GM12878 (cell line): ENCODE data around the gene PDZD7.

Source experiments
- CHD2 ChIP-seq: IDR thresholded peaks from 2 replicates; pipeline ENCODE4 v1.6.1; 2011; ENCODE audit warnings: low read depth, low read length, improper control_type of control experiment, borderline replicate concordance
- CREB1 ChIP-seq: IDR thresholded peaks from 2 replicates; pipeline ENCODE4 v1.6.1; 2012; ENCODE audit warnings: low read depth, mild to moderate bottlenecking, inconsistent platforms
- ESRRA ChIP-seq: IDR thresholded peaks from 2 replicates; pipeline ENCODE4 v1.6.1; 2012; ENCODE audit warnings: mild to moderate bottlenecking, low read length, improper control_type of control experiment
- FOXK2 ChIP-seq: fragments of 450-650 bp; IDR thresholded peaks from 2 replicates; pipeline ENCODE4 v1.6.1; 2017; ENCODE audit warnings: mild to moderate bottlenecking, moderate library complexity
- MYC ChIP-seq: IDR thresholded peaks from 2 replicates; pipeline ENCODE4 v1.6.1; 2011; ENCODE audit warnings: mild to moderate bottlenecking, low read length, moderate library complexity, inconsistent platforms; ENCODE audit not compliant: insufficient read depth, insufficient replicate concordance, insufficient read length, severe bottlenecking
- NR2C2 ChIP-seq: IDR thresholded peaks from 2 replicates; pipeline ENCODE4 v1.6.1; 2011; ENCODE audit warnings: borderline replicate concordance, low read depth; ENCODE audit not compliant: control insufficient read depth, insufficient read length
- POLR2A ChIP-seq: IDR thresholded peaks from 2 replicates; pipeline ENCODE4 v1.6.1; 2011; ENCODE audit warnings: low read depth, mild to moderate bottlenecking, low read length
- SIX5 ChIP-seq: IDR thresholded peaks from 2 replicates; pipeline ENCODE4 v1.6.1; 2011; ENCODE audit warnings: mild to moderate bottlenecking, low read depth, low read length, moderate library complexity; ENCODE audit not compliant: severe bottlenecking
- SRF ChIP-seq, 2 experiments: IDR thresholded peaks; 2 replicates each; pipeline ENCODE4 v1.6.1; 2011; ENCODE audit warnings: low read depth in 2 of 2, low read length in 2 of 2, mild to moderate bottlenecking in 1 of 2, moderate library complexity in 1 of 2
- ZNF274 ChIP-seq: IDR thresholded peaks from one replicate; pipeline ENCODE4 v1.8.0; 2011; ENCODE audit not compliant: insufficient read length, insufficient read depth
- TF ChIP-seq, protein P1 (sequence below), 3 experiments: IDR thresholded peaks in 2 of 3; conservative IDR thresholded peaks in 1 of 3; 2 replicates each; pipeline ENCODE4 v1.5.1; 2011; ENCODE audit warnings: low read depth in 3 of 3, low read length in 3 of 3, mild to moderate bottlenecking in 3 of 3, control low read depth in 2 of 3, moderate library complexity in 2 of 3, inconsistent platforms in 1 of 3, mixed read lengths in 1 of 3; ENCODE audit not compliant: control insufficient read depth in 2 of 3, insufficient read depth in 1 of 3; ENCODE audit errors: extremely low read depth in 1 of 3
- TF ChIP-seq, protein P2 (sequence below): IDR thresholded peaks from 2 replicates; pipeline ENCODE4 v1.6.1; 2012; ENCODE audit warnings: improper control_type of control experiment, low read depth, low read length; ENCODE audit not compliant: insufficient replicate concordance
- TF ChIP-seq, protein P3 (sequence below): fragments of 450-650 bp; IDR thresholded peaks from 2 replicates; pipeline ENCODE4 v1.6.1; 2016; ENCODE audit warnings: mild to moderate bottlenecking
- TF ChIP-seq, protein P4 (sequence below): IDR thresholded peaks from 2 replicates; pipeline ENCODE4 v1.6.1; 2012; ENCODE audit warnings: mild to moderate bottlenecking, low read depth, low read length

DNA sequence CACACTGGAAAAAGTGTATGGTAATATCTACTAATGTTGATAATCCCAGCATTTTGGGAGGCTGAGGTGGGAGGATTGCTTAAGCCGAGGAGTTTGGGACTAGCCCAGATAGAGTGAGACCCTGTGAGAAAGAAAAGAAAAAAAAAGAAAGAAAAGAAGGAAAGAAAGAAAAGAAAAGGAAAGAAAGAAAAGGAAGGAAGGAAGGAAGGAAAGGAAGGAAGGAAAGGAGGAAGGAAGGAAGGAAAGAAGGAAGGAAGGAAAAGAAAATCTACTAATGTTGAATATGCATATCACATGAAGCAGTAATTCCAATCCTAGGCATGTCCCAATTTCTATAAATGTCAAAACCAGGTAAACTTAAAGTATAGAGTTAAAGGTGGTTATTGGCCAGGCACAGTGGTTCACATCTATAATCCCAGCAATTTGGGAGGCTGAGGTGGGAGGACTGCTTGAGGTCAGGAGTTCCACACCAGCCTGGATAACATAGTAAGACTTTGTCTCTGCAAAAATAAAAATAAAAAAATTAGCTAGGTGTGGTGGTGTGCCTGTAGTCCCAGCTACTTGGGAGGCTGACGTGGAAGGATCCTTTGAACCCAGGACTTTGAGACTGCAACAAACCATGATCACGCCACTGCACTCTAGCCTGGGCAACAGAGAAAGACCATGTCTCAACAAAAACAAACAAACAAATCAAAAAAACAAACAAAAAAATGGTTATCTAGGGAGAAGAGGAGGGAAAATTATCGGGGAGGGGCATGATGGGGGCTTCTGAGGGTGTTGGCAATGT lies 25.6 kb upstream of the PDZD7 start:
- no peak for TF ChIP-seq SIX5
- no peak for TF ChIP-seq CREB1
- TF ChIP-seq, protein P1, sequence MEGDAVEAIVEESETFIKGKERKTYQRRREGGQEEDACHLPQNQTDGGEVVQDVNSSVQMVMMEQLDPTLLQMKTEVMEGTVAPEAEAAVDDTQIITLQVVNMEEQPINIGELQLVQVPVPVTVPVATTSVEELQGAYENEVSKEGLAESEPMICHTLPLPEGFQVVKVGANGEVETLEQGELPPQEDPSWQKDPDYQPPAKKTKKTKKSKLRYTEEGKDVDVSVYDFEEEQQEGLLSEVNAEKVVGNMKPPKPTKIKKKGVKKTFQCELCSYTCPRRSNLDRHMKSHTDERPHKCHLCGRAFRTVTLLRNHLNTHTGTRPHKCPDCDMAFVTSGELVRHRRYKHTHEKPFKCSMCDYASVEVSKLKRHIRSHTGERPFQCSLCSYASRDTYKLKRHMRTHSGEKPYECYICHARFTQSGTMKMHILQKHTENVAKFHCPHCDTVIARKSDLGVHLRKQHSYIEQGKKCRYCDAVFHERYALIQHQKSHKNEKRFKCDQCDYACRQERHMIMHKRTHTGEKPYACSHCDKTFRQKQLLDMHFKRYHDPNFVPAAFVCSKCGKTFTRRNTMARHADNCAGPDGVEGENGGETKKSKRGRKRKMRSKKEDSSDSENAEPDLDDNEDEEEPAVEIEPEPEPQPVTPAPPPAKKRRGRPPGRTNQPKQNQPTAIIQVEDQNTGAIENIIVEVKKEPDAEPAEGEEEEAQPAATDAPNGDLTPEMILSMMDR (IDR thresholded peaks at IDR 0.05 in 2 of 3, conservative IDR thresholded peaks at IDR 0.05 in 1 of 3; ENCODE audit: control insufficient read depth in 2 of 3, extremely low read depth in 1 of 3, insufficient read depth in 1 of 3, low read depth in 3 of 3, low read length in 3 of 3), result no peak
- TF ChIP-seq MYC, result no peak
- no peak for TF ChIP-seq ZNF274
- TF ChIP-seq POLR2A, result no peak
- no peak for TF ChIP-seq NR2C2
- TF ChIP-seq, protein P2, sequence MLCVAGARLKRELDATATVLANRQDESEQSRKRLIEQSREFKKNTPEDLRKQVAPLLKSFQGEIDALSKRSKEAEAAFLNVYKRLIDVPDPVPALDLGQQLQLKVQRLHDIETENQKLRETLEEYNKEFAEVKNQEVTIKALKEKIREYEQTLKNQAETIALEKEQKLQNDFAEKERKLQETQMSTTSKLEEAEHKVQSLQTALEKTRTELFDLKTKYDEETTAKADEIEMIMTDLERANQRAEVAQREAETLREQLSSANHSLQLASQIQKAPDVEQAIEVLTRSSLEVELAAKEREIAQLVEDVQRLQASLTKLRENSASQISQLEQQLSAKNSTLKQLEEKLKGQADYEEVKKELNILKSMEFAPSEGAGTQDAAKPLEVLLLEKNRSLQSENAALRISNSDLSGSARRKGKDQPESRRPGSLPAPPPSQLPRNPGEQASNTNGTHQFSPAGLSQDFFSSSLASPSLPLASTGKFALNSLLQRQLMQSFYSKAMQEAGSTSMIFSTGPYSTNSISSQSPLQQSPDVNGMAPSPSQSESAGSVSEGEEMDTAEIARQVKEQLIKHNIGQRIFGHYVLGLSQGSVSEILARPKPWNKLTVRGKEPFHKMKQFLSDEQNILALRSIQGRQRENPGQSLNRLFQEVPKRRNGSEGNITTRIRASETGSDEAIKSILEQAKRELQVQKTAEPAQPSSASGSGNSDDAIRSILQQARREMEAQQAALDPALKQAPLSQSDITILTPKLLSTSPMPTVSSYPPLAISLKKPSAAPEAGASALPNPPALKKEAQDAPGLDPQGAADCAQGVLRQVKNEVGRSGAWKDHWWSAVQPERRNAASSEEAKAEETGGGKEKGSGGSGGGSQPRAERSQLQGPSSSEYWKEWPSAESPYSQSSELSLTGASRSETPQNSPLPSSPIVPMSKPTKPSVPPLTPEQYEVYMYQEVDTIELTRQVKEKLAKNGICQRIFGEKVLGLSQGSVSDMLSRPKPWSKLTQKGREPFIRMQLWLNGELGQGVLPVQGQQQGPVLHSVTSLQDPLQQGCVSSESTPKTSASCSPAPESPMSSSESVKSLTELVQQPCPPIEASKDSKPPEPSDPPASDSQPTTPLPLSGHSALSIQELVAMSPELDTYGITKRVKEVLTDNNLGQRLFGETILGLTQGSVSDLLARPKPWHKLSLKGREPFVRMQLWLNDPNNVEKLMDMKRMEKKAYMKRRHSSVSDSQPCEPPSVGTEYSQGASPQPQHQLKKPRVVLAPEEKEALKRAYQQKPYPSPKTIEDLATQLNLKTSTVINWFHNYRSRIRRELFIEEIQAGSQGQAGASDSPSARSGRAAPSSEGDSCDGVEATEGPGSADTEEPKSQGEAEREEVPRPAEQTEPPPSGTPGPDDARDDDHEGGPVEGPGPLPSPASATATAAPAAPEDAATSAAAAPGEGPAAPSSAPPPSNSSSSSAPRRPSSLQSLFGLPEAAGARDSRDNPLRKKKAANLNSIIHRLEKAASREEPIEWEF, result no peak
- TF ChIP-seq, protein P3, sequence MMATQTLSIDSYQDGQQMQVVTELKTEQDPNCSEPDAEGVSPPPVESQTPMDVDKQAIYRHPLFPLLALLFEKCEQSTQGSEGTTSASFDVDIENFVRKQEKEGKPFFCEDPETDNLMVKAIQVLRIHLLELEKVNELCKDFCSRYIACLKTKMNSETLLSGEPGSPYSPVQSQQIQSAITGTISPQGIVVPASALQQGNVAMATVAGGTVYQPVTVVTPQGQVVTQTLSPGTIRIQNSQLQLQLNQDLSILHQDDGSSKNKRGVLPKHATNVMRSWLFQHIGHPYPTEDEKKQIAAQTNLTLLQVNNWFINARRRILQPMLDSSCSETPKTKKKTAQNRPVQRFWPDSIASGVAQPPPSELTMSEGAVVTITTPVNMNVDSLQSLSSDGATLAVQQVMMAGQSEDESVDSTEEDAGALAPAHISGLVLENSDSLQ, result no peak
- no peak for TF ChIP-seq ESRRA
- no peak for TF ChIP-seq SRF (IDR thresholded peaks at IDR 0.05; ENCODE audit: low read depth in 2 of 2, low read length in 2 of 2)
- TF ChIP-seq, protein P4, sequence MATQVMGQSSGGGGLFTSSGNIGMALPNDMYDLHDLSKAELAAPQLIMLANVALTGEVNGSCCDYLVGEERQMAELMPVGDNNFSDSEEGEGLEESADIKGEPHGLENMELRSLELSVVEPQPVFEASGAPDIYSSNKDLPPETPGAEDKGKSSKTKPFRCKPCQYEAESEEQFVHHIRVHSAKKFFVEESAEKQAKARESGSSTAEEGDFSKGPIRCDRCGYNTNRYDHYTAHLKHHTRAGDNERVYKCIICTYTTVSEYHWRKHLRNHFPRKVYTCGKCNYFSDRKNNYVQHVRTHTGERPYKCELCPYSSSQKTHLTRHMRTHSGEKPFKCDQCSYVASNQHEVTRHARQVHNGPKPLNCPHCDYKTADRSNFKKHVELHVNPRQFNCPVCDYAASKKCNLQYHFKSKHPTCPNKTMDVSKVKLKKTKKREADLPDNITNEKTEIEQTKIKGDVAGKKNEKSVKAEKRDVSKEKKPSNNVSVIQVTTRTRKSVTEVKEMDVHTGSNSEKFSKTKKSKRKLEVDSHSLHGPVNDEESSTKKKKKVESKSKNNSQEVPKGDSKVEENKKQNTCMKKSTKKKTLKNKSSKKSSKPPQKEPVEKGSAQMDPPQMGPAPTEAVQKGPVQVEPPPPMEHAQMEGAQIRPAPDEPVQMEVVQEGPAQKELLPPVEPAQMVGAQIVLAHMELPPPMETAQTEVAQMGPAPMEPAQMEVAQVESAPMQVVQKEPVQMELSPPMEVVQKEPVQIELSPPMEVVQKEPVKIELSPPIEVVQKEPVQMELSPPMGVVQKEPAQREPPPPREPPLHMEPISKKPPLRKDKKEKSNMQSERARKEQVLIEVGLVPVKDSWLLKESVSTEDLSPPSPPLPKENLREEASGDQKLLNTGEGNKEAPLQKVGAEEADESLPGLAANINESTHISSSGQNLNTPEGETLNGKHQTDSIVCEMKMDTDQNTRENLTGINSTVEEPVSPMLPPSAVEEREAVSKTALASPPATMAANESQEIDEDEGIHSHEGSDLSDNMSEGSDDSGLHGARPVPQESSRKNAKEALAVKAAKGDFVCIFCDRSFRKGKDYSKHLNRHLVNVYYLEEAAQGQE, result no peak
- no peak for TF ChIP-seq CHD2
- TF ChIP-seq FOXK2, result no peak
